ENCODE data around the gene CLASRP.

CLASRP gene

DNA sequence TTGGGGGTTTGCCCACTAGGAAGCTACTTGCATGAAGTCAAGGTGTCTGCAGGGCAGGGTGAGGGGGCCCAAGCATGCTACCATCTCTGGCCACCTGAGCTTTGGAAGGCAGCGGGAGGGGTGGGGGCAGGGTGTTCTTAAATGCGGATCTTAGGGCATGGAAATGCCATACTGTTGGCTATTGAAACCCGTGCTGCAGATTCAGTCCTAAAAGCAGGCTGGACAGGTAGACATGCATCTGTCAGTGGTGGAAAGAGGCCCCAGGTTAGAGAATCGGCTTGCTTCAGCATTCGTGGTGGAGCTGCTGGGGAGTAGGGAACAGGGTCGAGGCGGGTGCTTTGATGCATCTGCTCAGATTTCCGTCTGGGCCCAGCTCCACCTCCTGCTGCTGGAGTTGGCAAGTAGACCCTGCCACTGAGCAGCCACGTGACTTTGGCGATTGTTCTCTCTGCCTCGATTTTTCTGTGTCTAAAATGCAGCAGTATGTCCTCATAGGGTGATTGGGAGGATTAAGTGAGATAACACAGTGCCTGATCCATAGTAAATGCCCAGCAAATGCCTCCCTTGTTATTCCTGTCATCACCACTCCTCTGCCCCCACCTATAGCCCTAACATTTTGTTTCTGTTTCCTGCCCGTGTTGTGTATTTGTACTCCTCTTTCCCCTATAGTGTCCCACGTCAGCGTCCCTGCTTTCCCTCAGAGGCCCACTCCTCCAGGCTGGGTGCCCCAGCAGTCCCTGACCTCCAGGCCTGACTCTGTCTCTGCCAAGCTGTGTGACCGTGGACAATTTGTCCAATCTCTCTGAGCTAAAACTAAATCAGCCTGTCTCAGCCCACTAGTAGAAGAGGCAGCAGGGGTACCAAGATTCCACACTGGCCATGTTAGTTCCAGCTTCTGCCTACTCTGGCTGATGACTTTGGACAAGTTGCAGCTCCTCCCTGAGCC lies 59.9 kb downstream of the CLASRP start:
- DNase-seq (ENCODE audit: low read depth) = peak; percentile 70
- H3K4me3 ChIP-seq (ENCODE audit: low read depth, low read length) = peak overlapping the region; percentile 20
- TF ChIP-seq, protein P1, sequence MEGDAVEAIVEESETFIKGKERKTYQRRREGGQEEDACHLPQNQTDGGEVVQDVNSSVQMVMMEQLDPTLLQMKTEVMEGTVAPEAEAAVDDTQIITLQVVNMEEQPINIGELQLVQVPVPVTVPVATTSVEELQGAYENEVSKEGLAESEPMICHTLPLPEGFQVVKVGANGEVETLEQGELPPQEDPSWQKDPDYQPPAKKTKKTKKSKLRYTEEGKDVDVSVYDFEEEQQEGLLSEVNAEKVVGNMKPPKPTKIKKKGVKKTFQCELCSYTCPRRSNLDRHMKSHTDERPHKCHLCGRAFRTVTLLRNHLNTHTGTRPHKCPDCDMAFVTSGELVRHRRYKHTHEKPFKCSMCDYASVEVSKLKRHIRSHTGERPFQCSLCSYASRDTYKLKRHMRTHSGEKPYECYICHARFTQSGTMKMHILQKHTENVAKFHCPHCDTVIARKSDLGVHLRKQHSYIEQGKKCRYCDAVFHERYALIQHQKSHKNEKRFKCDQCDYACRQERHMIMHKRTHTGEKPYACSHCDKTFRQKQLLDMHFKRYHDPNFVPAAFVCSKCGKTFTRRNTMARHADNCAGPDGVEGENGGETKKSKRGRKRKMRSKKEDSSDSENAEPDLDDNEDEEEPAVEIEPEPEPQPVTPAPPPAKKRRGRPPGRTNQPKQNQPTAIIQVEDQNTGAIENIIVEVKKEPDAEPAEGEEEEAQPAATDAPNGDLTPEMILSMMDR (conservative IDR thresholded peaks at IDR 0.05; ENCODE audit: low read depth, low read length) = no peak

DNA sequence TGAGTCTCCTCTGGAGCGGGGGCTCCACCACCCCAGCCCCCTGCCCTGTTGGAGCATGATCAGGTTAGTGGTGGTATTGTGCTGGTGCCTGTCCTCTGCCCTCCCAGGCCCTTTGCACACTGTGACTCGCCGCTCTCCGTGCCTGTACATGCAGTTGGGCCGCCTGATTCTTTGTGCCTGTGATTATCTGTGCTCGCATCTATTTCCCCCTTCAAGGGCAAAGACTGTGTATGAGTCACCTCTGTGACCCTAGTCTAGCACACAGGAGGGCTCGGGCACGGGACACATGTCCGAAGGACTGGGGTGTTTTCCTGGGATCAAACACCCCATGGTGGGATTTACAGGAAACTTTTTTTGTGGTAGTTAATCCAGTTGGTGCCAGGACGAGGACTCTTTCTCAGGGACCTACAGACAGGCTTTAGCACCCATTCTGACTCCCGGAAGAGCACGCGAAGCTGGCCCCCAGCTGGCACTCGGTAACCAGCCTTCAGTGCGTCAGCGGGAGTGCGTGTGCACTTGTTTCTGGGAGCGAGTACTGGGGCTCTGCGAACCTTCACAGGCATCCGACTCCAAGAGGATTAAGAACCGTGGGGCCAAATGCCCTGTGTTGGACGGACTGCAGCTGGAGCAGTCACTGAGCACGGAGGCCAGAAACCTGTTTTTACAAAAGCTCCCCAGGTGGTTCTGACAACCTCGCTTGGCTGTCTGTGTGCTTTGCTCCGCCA lies 60.8 kb downstream of the CLASRP start:
- no peak overlapping the region for H3K4me3 ChIP-seq (ENCODE audit: low read depth, low read length)

GRCh38 chr19:45100201-45100600 lies 61.4 kb downstream of the CLASRP start:
- TF ChIP-seq, protein P1 (conservative IDR thresholded peaks at IDR 0.05; ENCODE audit: low read depth, low read length) = no peak
- DNase-seq (ENCODE audit: low read depth) = no peak
- no peak overlapping the region for H3K4me3 ChIP-seq (ENCODE audit: low read depth, low read length)

More for the DNA sequence above, 60.8 kb downstream of the CLASRP start:
- DNase-seq (ENCODE audit: low read depth) = no peak
- TF ChIP-seq, protein P1 (conservative IDR thresholded peaks at IDR 0.05; ENCODE audit: low read depth, low read length) = no peak

GRCh38 chr19:45100846-45101252 lies 62.0 kb downstream of the CLASRP start:
- no peak overlapping the region for H3K4me3 ChIP-seq (ENCODE audit: low read depth, low read length)
- DNase-seq (ENCODE audit: low read depth) = peak; percentile 70
- TF ChIP-seq, protein P1 (conservative IDR thresholded peaks at IDR 0.05; ENCODE audit: low read depth, low read length) = no peak

DNA sequence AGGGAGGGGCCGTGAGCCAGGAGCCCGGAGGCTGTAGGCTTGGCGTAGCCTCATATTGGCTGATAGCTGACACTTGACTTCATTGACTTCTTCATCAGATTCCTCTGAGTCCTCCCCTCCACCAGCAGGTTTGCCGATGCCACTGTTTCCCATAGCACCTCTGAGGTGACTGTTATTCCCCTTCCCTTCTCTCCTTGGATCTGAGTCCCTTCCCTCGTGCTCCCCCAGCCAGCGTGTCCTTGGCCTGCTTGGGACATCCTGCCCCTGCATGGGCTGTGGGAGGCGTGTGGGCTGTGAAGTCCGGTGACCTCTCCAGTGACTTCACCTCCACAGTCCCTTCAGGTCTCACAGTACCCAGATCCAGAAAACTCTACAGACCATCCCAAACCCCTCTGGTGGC lies 63.0 kb downstream of the CLASRP start:
- TF ChIP-seq, protein P1 (conservative IDR thresholded peaks at IDR 0.05; ENCODE audit: low read depth, low read length) = no peak
- H3K4me3 ChIP-seq (ENCODE audit: low read depth, low read length) = no peak overlapping the region
- no peak for DNase-seq (ENCODE audit: low read depth)

GRCh38 chr19:45102481-45102880 lies 63.6 kb downstream of the CLASRP start:
- no peak for DNase-seq (ENCODE audit: low read depth)
- TF ChIP-seq, protein P1 (conservative IDR thresholded peaks at IDR 0.05; ENCODE audit: low read depth, low read length) = no peak

More at GRCh38 chr19:45102481-45102880, 63.6 kb downstream of the CLASRP start:
- no peak overlapping the region for H3K4me3 ChIP-seq (ENCODE audit: low read depth, low read length)

All from choroid plexus epithelial cell (primary cell).